Progenitor cell of endocrine pancreas (in vitro differentiated cells): ENCODE data around the gene EIF2S2. TPM values are rescaled to one million over a fixed set of nuclear protein-coding genes. Genes with fewer than 3 reads are reported as not detected.

ENCODE experiments used
- DNase-seq: peaks from one replicate; pipeline ENCODE4 v3.0.0; 2021; ENCODE audit warnings: low spot score; ENCODE audit not compliant: unreplicated experiment
- H3K27ac Mint-ChIP-seq: 2 replicates; pipeline ENCODE4 v1.8.0; 2021; ENCODE audit warnings: mild to moderate bottlenecking, moderate library complexity, mixed read lengths
- H3K27me3 Mint-ChIP-seq: 2 replicates; pipeline ENCODE4 v1.8.0; 2021; ENCODE audit warnings: mixed read lengths
- H3K36me3 Mint-ChIP-seq: 2 replicates; pipeline ENCODE4 v1.8.0; 2022; ENCODE audit warnings: mixed read lengths; ENCODE audit not compliant: insufficient read depth
- H3K4me1 Mint-ChIP-seq: 2 replicates; pipeline ENCODE4 v1.8.0; 2021; ENCODE audit warnings: low read depth, mixed read lengths
- H3K4me3 Mint-ChIP-seq: 2 replicates; pipeline ENCODE4 v1.8.0; 2021; ENCODE audit warnings: low read depth, mild to moderate bottlenecking, moderate library complexity, mixed read lengths
- H3K9me3 Mint-ChIP-seq: 2 replicates; pipeline ENCODE4 v1.8.0; 2021; ENCODE audit warnings: low read depth, mixed read lengths
- CTCF ChIP-seq: fragments of 200-600 bp; sonication (generic); IDR thresholded peaks from one replicate; pipeline ENCODE4 v1.5.0; 2021; ENCODE audit warnings: antibody characterized with exemption, mild to moderate bottlenecking; ENCODE audit not compliant: unreplicated experiment
- total RNA-seq: library from RNA; stranded (reverse); gene quantifications from 2 replicates; pipeline ENCODE4 v1.2.1, GENCODE V29; 2021

EIF2S2 gene
- total RNA-seq, 1 donor from 2014 or later = 84.0 TPM

DNA sequence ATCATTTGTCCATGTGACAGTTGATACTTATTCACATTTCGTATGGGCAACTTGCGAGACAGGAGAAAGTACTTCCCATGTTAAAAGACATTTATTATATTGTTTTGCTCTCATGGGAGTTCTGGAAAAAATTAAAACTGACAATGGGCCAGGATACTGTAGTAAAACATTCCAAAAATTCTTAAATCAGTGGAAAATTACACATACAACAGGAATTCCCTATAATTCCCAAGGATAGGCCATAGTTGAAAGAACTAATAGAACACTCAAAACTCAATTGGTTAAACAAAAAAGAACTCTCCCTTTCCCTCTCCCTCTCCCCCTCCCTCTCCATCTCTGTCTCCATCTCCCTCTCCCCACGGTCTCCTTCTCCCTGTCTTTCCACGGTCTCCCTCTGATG lies 19.4 kb upstream of the EIF2S2 start:
- Mint-ChIP-seq H3K36me3 (peaks cover 7% of the 10 kb centered on the region), H3K27me3 (peaks cover 8% of the 10 kb centered on the region), H3K4me3 (no peak overlapping the region), H3K9me3 (peaks cover 23% of the 10 kb centered on the region), H3K4me1 (peaks cover 10% of the 10 kb centered on the region), H3K27ac (no peak overlapping the region)
- no peak for TF ChIP-seq CTCF
- no peak for DNase-seq

DNA sequence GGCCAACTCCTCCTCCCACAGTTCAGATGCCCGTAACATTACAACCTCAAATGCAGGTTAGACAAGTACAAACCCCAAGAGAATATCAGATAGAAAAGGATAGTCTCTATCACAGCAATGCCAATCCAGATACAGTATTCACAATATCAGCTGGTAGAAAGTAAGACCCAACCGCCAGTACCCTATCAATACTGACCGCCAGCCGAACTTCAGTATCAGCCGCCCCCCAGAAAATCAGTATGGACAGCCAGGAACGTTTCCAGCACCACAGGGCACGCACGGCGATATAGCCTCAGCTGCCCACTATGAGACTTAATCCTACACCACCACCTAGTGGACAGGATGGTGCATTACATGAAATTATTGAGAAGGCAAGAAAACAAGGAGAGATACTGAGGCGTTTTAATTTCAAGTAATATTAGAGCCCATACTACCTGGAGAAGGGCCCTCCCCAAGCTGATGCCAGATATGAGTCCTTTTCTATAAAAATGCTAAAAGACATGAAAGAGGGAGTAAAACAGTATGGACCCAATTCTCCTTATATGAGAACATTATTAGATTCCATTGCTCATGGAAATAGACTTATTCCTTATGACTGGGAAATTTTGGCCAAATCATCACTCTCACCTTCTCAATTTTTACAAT lies 17.6 kb upstream of the EIF2S2 start:
- DNase-seq = peak; percentile 67
- Mint-ChIP-seq H3K27me3 (peaks cover 8% of the 10 kb centered on the region), H3K27ac (no peak overlapping the region), H3K9me3 (peaks cover 7% of the 10 kb centered on the region), H3K4me3 (peak overlapping the region; percentile 17), H3K36me3 (peaks cover 3% of the 10 kb centered on the region), H3K4me1 (peaks cover 3% of the 10 kb centered on the region)
- peak; percentile 97 for TF ChIP-seq CTCF

GRCh38 chr20:34127792-34128191 lies 15.7 kb upstream of the EIF2S2 start:
- Mint-ChIP-seq H3K9me3 (peaks cover 7% of the 10 kb centered on the region), H3K27me3 (peaks cover 8% of the 10 kb centered on the region), H3K36me3 (peaks cover 3% of the 10 kb centered on the region), H3K4me3 (no peak overlapping the region), H3K4me1 (peaks cover 6% of the 10 kb centered on the region), H3K27ac (no peak overlapping the region)
- no peak for TF ChIP-seq CTCF
- DNase-seq = no peak

DNA sequence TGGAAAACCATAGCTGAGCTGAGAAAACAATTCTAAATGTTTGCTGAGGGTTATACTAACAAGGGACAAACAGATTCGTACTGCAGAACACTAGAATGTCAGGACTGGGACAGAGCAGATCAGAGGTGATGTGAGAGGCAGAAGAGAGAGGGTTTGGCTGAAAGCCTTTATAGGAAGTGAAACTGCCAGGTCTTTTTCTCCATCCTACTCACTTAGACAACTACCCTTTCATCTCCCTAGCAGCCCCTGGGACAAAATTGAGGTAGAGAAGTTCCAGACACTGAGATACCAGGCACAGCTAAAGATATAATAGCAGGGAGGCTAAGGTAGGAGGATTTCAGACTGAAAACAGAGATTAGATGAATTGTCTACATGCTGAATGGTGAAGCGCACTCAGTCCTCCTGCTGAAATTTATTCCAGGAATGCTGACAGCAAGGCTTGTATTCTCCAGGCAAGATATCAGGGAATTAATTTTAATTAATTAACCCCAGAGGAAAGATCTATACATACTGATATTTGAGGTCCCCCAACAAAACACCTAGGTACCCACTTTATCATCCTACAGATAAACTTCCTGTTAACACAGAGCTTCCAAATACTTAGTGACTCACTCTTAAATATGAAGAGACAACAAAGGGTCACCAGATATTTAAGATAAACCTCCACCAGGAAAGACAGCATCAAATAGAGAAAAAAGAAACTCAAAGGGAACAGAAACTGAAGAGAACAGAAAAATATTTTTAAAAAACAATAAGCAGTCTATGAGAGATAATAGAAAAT lies 12.6 kb upstream of the EIF2S2 start:
- no peak for DNase-seq
- Mint-ChIP-seq H3K27me3 (peaks cover 8% of the 10 kb centered on the region), H3K4me3 (no peak overlapping the region), H3K9me3 (peaks cover 7% of the 10 kb centered on the region), H3K4me1 (peaks cover 6% of the 10 kb centered on the region), H3K27ac (no peak overlapping the region), H3K36me3 (peaks cover 1% of the 10 kb centered on the region)
- TF ChIP-seq CTCF = no peak

DNA sequence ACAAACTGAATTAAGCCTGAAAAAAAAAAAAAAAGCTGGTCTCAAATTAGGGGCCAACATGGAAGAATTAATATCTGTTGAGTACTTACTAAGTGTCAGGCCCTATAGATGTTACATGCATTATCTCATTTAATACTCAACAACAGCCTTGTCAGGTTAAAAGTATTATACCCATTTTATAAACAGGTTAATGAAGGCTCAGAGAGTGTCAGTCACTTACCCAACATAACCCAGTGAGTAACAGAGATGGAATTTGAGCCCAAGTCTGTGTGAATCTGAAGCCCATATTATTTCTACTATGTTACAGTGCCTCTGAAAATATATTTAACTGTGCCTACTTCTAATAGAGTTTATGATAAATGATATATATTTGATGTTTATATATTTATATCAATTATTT lies 11.3 kb upstream of the EIF2S2 start:
- H3K36me3 Mint-ChIP-seq = peaks cover 1% of the 10 kb centered on the region
- H3K4me1 Mint-ChIP-seq = peaks cover 3% of the 10 kb centered on the region
- peaks cover 7% of the 10 kb centered on the region for H3K9me3 Mint-ChIP-seq
- no peak overlapping the region for H3K4me3 Mint-ChIP-seq
- peaks cover 6% of the 10 kb centered on the region for H3K27me3 Mint-ChIP-seq
- DNase-seq = no peak
- no peak overlapping the region for H3K27ac Mint-ChIP-seq
- no peak for TF ChIP-seq CTCF
